ENCODE results near the gene MRRF. TPM values are rescaled to one million over a fixed set of nuclear protein-coding genes. Genes with fewer than 3 reads are reported as not detected.
A peak's percentile ranks its signal among the peaks of the same experiment; 100 is the strongest.

Gene MRRF
- total RNA-seq, 2 donors from 2014 or later = 21.1 to 35.4 TPM

DNA sequence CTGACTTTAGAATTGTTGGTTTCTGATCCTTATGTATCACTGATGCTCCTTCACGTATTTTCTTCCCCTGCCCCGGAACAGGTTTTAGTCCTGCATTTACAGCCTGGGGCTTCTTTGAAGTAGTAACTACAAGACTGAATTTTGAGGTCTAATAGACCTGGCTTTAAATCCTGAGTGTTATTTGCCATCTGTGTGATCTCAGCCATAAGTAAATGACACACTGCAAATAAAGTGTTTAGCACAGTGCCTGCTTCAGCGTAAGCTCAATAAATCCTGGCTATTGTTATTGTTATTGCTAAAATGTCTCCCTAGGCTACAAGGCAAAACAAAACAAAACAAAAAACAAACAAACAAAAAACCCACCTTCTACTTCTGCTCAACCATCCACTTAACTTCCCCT is 20.3 kb upstream of the MRRF start:
- Histone ChIP-seq H3K27me3 (replicated peaks; ENCODE audit: insufficient read depth) (no peaks in the 10 kb centered on the region), H3K4me1 (replicated peaks) (no peaks in the 10 kb centered on the region), H3K27ac (peak overlapping the region; percentile 66 to 73), H3K36me3 (peaks cover 0 to 7% of the 10 kb centered on the region in 2 donors), H3K4me3 (no peak overlapping the region), H3K9me3 (no peaks in the 10 kb centered on the region)
- intact Hi-C loops (cut with DNase I) = no loop called here
- DNase-seq (ENCODE audit: low spot score) = no peak
- TF ChIP-seq POLR2AphosphoS5 (IDR thresholded peaks at IDR 0.05) (peak; percentile 64), POLR2A (IDR thresholded peaks at IDR 0.05) (no peak)
- TF ChIP-seq, protein P1, sequence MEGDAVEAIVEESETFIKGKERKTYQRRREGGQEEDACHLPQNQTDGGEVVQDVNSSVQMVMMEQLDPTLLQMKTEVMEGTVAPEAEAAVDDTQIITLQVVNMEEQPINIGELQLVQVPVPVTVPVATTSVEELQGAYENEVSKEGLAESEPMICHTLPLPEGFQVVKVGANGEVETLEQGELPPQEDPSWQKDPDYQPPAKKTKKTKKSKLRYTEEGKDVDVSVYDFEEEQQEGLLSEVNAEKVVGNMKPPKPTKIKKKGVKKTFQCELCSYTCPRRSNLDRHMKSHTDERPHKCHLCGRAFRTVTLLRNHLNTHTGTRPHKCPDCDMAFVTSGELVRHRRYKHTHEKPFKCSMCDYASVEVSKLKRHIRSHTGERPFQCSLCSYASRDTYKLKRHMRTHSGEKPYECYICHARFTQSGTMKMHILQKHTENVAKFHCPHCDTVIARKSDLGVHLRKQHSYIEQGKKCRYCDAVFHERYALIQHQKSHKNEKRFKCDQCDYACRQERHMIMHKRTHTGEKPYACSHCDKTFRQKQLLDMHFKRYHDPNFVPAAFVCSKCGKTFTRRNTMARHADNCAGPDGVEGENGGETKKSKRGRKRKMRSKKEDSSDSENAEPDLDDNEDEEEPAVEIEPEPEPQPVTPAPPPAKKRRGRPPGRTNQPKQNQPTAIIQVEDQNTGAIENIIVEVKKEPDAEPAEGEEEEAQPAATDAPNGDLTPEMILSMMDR (IDR thresholded peaks at IDR 0.05) = no peak
- WGBS = 52% methylated on average over 3 of the region's 3 CpGs

DNA sequence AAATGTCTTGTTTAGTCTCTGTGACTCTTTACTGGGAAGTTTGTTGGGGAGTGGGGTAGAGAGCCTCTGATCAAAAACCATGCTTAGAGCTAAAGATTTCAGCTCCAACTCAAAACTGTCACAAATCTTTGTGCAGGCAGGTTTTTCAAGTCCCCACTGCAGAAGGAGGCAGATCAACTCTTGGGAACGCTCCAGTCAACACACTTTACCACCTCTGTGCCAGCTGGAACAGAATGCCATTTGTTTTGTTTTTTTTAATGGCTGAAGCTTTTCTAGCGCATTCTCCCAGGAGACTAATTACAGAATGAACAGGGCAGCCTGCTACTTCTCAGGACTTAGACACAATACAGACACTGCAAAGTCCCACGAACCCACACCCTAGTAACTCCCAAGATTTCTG is 18.0 kb upstream of the MRRF start:
- Histone ChIP-seq H3K4me3 (no peak overlapping the region), H3K4me1 (replicated peaks) (no peaks in the 10 kb centered on the region), H3K27ac (peak overlapping the region; percentile 66 to 73), H3K27me3 (replicated peaks; ENCODE audit: insufficient read depth) (no peaks in the 10 kb centered on the region), H3K9me3 (no peaks in the 10 kb centered on the region), H3K36me3 (peaks cover 0 to 7% of the 10 kb centered on the region in 2 donors)
- TF ChIP-seq, protein P1 (IDR thresholded peaks at IDR 0.05) = no peak
- peak; percentile 70 for TF ChIP-seq POLR2AphosphoS5 (IDR thresholded peaks at IDR 0.05)
- 57% methylated on average over 3 of the region's 3 CpGs for WGBS
- intact Hi-C loops (cut with DNase I) = no loop called here
- DNase-seq (ENCODE audit: low spot score) = peak; percentile 63

DNA sequence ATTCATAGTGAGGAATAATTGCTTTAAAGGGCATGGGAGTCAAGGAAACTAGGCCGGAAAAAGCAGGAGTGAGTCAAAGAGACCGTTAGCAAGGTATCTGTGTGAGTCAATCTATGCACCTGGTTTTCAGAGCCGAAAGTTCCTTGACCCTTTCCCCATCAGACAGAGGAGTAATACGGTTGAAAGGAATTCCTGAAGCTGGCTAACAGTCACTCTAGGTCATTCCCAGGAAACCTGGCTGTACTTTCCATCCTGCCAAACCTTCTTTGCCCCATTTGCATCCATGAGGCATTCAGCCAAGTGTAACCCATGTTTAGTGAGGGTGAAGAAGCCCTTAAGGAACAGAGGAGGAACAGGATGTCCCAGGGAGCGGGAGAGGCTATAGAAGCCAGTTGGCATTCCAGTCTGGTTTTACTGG is 16.2 kb upstream of the MRRF start:
- no peaks in the 10 kb centered on the region for H3K27me3 ChIP-seq (replicated peaks; ENCODE audit: insufficient read depth)
- TF ChIP-seq POLR2AphosphoS5 (IDR thresholded peaks at IDR 0.05) (peak; percentile 91), POLR2A (IDR thresholded peaks at IDR 0.05) (no peak)
- H3K27ac ChIP-seq = peak overlapping the region; percentile 66 to 73
- peaks cover 0 to 3% of the 10 kb centered on the region in 2 donors for H3K36me3 ChIP-seq
- WGBS = 72% methylated on average over 5 of the region's 5 CpGs
- H3K4me3 ChIP-seq = no peak overlapping the region
- peak; percentile 72 for DNase-seq (ENCODE audit: low spot score)
- no peaks in the 10 kb centered on the region for H3K4me1 ChIP-seq (replicated peaks)
- intact Hi-C loops (cut with DNase I) = no loop called here
- no peaks in the 10 kb centered on the region for H3K9me3 ChIP-seq

DNA sequence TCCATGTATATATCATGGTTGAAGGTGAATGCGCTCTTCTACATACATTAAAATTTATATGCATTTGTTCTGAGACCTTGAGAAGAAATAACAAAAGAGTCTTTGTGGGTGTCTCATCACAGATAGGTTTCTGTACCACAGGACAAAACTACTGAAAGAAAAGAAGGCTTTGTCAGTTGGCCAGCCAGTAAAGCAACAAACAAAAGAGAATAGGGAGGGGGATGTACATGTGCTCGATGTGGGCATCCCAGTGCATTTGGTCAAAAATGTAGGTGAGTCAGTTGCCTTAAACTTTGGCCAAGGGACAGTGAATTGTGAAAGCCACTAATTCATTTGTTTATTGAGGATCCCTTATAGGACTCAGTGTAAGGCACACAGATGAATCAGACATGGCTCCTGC is 13.3 kb upstream of the MRRF start:
- Histone ChIP-seq H3K27ac (peak overlapping the region; percentile 5 to 6), H3K9me3 (no peaks in the 10 kb centered on the region), H3K4me3 (no peak overlapping the region), H3K36me3 (no peaks in the 10 kb centered on the region), H3K27me3 (replicated peaks; ENCODE audit: insufficient read depth) (no peaks in the 10 kb centered on the region), H3K4me1 (replicated peaks) (no peaks in the 10 kb centered on the region)
- TF ChIP-seq, protein P1 (IDR thresholded peaks at IDR 0.05) = no peak
- TF ChIP-seq POLR2AphosphoS5 (IDR thresholded peaks at IDR 0.05) (no peak), POLR2A (IDR thresholded peaks at IDR 0.05) (no peak)
- no peak for DNase-seq (ENCODE audit: low spot score)
- WGBS = 67% methylated on average over 2 of the region's 2 CpGs
- intact Hi-C loops (cut with DNase I) = no loop called here

DNA sequence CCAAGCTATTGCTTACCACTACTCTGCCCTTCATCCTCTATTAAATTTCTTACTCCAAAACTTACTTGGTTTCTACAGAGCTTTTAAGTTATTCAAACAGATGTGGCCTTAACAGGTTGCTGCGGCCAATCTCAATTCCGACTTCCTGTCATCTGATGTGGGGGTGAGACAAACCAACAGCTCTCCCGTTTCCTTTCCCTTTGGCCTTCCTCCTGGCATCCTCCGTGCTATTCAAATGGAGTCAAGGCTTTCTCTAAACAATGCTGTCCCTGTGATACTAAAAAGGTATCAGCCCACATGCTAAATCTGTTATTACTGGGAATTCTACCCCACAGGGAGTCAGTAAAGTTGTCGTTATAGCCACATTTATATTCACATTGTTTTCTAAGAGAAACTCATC is 11.9 kb upstream of the MRRF start:
- DNase-seq (ENCODE audit: low spot score) = no peak
- Histone ChIP-seq H3K4me3 (no peak overlapping the region), H3K27ac (no peak overlapping the region), H3K27me3 (replicated peaks; ENCODE audit: insufficient read depth) (no peaks in the 10 kb centered on the region), H3K9me3 (no peaks in the 10 kb centered on the region), H3K36me3 (peaks cover 0 to 4% of the 10 kb centered on the region in 2 donors), H3K4me1 (replicated peaks) (no peaks in the 10 kb centered on the region)
- WGBS = 60% methylated on average over 5 of the region's 5 CpGs
- intact Hi-C loops (cut with DNase I) = no loop called here
- TF ChIP-seq POLR2AphosphoS5 (IDR thresholded peaks at IDR 0.05) (no peak), POLR2A (IDR thresholded peaks at IDR 0.05) (no peak)
- TF ChIP-seq, protein P1 (IDR thresholded peaks at IDR 0.05) = no peak

All from prostate gland (tissue), 2 donors.